COLO668 (cell line): ENCODE results near the gene NXPH1.

ENCODE experiments used
- DNase-seq: peaks from one replicate; lab custom pipeline; 2025; ENCODE audit not compliant: unreplicated experiment; lab: John Stamatoyannopoulos, UW

The NXPH1 gene

GRCh38 chr7:8585591-8585990 lies 152.2 kb downstream of the NXPH1 start:
- no peak for DNase-seq

GRCh38 chr7:8590225-8590624 lies 156.8 kb downstream of the NXPH1 start:
- DNase-seq: no peak

- DNase-seq: no peak
Measured at GRCh38 chr7:8590791-8591190, 157.4 kb downstream of the NXPH1 start.

DNA sequence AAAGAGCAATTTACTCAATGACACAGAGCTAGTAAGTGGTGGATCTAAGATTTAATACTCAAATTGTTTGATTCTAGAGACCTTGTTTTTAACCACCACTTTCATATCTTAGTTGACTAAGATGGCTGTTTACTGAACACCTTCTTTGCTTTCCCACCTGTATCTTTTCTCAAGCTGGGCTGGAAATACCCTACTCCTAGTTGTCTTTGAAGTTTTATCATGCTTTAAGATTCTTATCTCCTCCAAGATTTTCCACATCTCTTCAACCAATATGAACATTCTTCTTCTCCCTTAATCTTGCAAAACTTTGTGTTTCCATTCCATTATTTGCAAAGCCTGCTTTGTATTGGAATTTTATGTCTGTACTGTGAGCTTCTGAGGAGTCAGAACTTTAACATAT lies 157.9 kb downstream of the NXPH1 start:
- DNase-seq: no peak

DNA sequence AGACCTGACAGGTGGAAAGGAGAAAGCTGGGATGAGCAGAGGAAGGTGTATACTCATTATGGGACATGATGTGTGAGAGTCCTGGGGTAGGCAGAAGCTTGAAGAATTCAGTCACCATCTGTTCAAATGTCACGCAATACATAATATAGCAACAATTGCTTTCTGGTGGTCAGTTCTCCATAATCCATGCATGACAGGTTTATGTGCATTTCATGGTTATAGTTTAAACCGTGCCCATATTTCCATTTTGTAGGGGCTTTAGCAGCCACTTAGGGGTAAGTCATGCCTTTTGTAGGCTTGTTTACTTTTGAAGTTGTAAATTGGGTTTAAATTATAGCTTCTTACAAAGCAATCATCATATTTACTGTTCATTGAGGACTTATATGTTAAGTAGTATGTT lies 158.8 kb downstream of the NXPH1 start:
- peak; percentile 53 for DNase-seq

- no peak for DNase-seq
Measured at GRCh38 chr7:8594115-8594514, 160.7 kb downstream of the NXPH1 start.

- DNase-seq: peak; percentile 55
Measured at GRCh38 chr7:8597565-8597964, 164.2 kb downstream of the NXPH1 start.

DNA sequence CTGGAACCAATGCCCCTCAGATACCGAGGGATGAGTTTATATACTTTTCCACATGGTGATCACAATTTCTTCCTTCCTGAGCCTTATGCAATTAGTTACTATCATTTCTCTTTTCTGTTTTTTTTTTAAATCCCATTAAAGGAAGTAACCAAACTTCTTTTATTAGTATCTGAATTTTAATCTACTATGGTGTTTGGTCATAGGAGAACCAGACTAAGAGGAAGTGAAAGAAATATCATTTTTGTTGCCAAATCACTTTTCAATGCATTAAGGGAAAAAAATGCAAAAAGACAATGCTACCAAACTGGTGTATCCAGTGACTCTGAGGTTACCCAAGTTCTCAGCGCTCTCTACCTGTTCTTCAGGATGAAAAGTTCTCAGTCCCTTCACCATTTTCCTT lies 167.7 kb downstream of the NXPH1 start:
- no peak for DNase-seq

- no peak for DNase-seq
Measured at GRCh38 chr7:8605221-8605620, 171.8 kb downstream of the NXPH1 start.

- no peak for DNase-seq
Measured at GRCh38 chr7:8612584-8612983, 179.2 kb downstream of the NXPH1 start.

- no peak for DNase-seq
Measured at GRCh38 chr7:8613191-8613590, 179.8 kb downstream of the NXPH1 start.

DNA sequence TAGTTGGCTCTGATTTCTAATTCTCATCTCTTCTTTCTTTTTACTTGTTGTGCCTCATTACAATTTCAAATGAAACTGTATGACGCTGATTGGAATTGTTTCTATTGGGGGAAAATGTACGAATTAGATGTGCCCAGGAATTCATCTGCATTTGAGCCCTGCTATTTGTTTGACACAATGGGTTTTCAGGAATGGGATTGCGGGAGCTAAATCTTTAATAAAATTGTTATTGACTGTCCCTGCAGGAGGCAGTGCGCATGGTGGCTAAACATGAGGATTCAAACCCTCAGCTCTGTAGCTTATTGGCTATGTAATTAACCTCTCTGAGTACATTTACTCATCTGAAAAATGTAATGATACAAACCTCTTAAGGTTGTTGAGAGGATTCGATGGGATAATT lies 181.6 kb downstream of the NXPH1 start:
- no peak for DNase-seq

DNA sequence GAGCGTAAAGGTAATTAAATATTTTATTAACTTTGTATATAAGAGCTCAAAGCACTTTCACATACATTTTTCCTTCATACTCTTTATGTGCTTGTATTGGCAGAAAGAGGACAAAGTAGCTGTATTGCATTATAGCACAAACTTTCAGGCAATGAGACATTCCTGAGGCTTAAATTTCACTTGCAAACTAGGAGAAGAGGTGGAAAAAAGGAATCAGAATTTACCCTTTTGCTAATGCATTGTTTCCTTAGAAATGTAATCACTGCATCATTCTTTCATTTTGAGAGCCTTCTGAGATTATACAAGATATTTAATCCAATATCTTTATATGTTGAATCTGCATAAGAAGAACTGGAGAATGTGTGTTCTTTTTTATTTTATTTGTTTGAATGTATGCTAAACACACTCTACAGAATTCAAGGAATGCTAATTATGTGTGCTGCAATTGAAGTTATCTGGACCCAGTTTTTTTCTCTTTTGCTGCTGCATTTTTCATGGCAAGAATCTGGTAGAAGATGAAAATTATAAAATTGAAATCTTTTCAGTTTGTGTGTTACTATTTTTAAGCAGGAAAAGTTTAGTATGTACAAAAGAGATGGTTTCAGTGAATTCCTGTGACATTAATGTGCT lies 185.1 kb downstream of the NXPH1 start:
- DNase-seq: no peak

DNA sequence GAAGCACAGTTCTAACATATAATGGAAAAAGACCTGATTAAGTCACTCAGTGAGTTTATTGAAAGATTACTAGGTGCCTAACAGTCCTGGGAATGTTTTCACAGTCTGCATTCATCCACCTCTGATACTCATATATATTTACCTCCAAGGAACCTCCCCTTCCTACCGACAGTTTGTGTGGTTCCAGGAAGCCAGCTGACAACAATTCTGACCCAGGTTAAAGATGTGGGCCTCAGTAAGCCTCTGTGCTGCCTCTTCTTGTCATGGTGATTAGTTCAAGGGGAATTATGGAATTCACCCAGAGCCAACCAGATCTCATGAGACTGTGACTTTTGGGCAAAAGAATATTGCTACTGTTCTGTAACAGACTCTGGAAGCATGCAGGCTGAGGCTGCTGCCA lies 186.8 kb downstream of the NXPH1 start:
- no peak for DNase-seq

DNA sequence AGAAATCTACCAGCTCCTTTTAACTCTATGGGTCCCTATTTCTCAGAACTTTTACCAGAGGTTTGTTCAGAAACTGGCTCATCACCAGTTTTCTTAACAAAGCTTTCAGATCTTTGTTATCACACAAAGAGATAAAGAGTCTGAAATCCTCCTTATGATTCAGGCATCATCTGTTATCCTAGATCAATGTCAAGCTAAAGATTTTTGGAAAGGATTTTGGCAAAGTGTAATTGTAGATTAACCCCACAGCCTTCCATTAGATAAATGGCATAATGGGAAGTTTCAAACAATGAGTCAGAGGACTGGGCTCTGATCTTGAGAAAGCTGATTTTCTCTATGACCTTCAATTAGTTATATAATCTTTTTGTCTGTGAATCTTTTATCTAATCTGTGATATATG lies 192.2 kb downstream of the NXPH1 start:
- no peak for DNase-seq

DNA sequence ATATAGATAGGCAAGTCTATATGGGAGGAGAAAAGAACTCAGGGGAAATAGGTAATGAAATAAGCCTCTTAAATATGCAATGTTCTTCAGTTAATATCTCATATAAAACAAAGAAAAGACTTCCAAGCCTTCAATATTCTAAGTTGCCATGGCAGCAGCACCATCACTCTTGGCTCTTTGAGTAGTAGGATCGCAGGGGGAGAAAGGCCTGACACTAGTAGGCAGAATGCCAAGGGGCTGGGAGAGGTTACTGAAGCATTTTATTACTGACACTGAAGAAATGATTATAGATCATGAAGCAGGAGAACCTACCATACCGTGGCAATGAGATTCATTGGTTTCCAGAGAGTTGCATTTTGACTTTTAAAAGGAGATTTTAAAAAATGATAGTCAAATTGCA lies 193.9 kb downstream of the NXPH1 start:
- DNase-seq: peak; percentile 74

GRCh38 chr7:8628656-8629055 lies 195.2 kb downstream of the NXPH1 start:
- no peak for DNase-seq

DNA sequence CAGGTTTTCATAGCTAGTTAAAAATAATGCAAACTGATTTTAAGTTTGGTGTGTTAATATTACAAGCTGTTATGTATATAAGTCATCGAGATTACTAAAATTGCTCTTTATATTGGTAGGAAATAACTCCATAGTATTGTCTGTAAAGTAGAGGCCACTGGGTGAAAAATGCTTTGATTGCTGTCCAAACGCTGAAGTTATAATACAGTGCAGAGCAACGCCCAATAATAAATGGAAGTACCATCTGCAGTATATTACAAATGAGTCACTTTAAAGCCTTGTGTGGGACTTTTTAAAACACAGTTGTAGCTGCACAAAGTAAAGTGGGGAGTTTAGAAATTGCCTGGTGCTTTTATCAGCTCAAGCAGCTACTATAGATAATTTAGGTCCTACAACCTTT lies 196.1 kb downstream of the NXPH1 start:
- DNase-seq: no peak

DNA sequence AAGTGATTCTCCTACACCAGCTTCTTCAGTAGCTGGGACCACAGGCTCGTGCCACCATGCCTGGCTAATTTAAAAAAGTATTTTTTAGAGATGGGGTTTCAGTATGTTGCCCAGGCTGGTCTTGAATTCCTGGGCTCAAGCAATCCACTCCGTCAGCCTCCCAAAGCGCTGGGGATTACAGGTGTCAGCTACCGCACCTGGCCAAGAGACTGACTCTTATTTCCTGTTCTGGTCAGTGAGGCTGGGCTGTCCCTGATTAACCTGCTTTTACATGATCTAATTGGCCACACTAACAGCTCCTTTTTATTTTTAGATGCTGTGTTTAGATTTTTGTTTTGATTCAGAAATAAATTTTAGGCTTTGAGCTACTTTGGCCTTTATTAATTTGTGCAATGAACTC lies 203.9 kb downstream of the NXPH1 start:
- DNase-seq: peak; percentile 84

DNA sequence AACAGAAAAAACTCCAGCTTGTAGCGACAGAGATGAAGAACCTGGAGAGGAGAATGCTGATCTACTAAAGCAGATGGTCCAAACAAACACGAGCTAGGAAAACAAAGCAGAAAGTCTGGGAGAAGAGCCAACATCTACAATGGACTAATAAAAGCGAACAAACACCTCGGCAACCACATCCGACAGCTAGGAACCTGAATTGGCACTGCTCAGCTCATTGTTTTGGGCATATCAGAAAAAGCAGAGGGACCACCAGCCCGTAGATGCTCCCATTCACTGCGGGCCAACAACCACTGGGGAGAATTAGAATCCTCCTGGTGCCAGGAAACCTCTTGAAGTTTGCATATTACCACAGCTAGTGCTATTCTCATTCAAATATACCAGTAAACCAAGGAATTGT lies 204.7 kb downstream of the NXPH1 start:
- DNase-seq: peak; percentile 92

DNA sequence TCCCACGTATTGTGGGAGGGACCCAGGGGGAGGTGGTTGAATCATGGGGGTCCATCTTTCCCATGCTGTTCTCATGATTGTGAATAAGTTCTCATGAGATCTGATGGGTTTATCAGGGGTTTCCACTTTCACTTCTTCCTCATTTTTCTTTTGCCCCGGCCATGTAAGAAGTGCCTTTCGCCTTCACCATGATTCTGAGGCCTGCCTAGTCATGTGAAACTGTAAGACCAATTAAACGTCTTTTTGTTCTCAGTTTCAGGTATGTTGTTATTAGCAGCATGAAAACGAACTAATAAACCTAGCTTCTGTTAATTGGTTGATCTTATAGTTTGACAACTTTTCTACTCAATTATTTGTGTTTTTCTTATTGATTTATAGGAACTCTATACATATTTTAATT lies 206.3 kb downstream of the NXPH1 start:
- no peak for DNase-seq

DNA sequence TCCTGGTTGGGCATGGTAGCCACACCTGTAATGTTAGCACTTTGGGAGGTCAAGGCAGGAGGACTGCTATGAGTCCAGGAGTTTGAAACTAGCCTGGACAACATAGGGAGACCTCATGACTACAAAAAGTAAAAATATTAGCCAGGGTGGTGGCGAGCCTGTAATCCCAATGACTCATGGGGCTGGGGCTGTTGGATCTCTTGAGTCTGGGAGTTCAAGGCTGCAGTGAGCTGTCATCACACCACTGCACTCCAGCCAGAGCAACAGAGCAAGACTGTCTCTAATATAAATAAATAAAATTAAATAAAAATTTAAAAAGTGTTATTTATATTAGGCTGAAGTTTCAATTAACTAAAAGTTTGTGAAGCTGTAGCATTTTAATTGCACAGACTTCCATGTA lies 207.3 kb downstream of the NXPH1 start:
- no peak for DNase-seq

DNA sequence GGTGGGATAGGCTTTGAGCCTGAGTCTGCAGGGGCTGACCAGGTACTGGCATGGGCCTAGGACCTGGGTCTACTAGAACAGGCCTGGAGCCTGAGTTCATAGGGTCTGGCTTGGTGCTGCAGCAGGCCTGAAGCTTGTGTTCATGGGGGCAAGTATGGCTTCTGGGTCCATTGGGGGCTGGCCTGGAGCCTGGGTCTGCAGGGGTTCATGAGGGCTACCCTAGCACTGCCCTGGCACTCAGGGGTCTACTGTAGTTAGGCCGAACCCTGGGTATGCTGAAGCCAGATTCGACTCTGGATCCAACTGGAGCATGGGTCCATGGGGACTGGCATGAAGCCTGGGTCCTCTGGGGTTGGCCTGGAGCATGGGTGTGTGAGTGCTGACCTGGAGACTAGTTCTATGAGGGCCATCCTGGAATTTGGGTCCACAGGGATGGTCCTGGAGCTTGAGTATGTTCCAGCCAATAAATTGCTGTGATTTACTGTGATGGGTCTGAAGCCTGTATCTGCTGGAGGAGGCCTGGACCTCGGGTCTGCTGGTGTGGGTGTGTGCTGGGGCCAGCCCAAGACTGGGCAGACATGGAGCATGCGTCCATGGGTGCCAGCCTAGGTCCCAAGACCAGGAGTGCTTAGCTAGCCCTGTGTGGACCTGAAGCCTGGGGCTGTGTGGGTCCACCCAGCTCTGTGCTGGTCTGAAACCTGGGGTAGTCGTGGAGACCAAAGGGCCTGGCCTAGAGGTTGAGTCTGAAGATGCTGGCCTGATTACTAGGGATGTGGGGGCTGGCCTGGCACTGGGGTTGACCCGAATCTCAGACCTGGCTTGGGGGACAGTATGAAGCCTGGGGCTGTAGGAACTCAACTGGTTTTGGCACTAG lies 235.5 kb downstream of the NXPH1 start:
- DNase-seq: no peak
